ENCODE results near the gene EIF2B4. TPM values are rescaled to one million over a fixed set of nuclear protein-coding genes. Genes with fewer than 3 reads are reported as not detected.

EIF2B4 gene
- total and polyA plus RNA-seq, 2 of the 13 experiments (the other 11 are each of a cell fraction or from before 2014, with no cell fraction given) = 91.5 to 96.4 TPM

DNA sequence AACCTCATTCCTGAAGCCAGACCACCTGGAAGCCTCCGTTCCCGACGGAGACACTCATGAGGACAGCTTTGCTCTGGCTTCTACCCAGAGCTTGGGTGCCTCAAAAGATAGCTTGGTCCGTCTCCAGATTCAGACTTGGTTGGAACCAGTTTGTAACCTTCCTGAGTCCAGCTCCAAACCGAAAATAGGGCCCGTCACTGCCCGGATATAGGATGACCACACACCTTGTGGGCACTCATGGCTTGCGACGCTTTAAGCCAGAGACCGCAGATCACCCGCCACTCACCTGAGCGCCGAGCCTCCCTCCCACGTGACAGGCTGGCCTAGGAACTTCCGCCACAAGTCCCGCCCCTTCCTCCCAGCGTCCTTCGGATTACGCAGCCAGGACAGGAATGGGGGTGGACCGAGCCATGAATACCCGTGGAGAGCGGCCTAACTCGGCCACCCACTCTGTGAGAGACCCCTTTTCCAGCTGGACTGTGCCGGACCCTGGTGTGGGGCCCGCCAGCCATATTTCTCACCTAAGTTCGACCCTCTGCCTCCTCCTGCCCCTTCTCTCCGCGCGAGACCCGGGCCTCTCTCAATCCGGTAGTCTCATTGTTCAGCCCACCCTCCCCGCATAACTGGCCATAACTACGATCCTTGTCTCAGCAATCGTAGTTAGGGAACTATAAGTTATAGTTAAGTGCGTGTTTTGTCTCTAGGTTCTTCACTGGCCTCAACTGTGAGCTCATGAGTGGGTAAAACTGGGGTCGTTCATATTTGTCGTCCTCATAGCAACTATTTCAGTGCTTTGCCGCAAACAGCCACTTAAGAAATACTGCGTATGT is 47.2 kb downstream of the EIF2B4 start, which contains the start of gene MPV17 (continued):
- TF ChIP-seq YEATS4 (CRISPR knock-in tag; IDR thresholded peaks at IDR 0.05; ENCODE audit: borderline replicate concordance) (peak; percentile 95), ZNF605 (CRISPR knock-in tag; IDR thresholded peaks at IDR 0.05) (peak; percentile 98), RBM39 (IDR thresholded peaks at IDR 0.05; ENCODE audit: low read depth, low read length, poor library complexity, severe bottlenecking) (peak; percentile 93), ZFP36L2 (CRISPR knock-in tag; IDR thresholded peaks at IDR 0.05) (no peak), PPARG (CRISPR knock-in tag; conservative IDR thresholded peaks at IDR 0.05) (no peak), FOSL1 (CRISPR knock-in tag; IDR thresholded peaks at IDR 0.05; ENCODE audit: borderline replicate concordance) (peak; percentile 7; the same call in 1 of the 2 replicates), PRDM10 (CRISPR knock-in tag; IDR thresholded peaks at IDR 0.05; ENCODE audit: low read depth) (peak; percentile 94), ARNT2 (CRISPR knock-in tag; IDR thresholded peaks at IDR 0.05; ENCODE audit: low read depth) (peak; percentile 82), MAFG (CRISPR knock-in tag; IDR thresholded peaks at IDR 0.05) (no peak), ZNF20 (CRISPR knock-in tag; IDR thresholded peaks at IDR 0.05) (peak; percentile 82; the same call in 1 of the 2 replicates), PAF1 (CRISPR knock-in tag; IDR thresholded peaks at IDR 0.05) (peak; percentile 96), RAD21 (CRISPR knock-in tag; IDR thresholded peaks at IDR 0.05) (no peak; the same call in 1 of the 2 replicates), ZNF335 (CRISPR knock-in tag; IDR thresholded peaks at IDR 0.05) (peak; percentile 73; the same call in 1 of the 2 replicates), FOXO1 (CRISPR knock-in tag; IDR thresholded peaks at IDR 0.05) (peak; percentile 64)
- TF ChIP-seq, protein P1, sequence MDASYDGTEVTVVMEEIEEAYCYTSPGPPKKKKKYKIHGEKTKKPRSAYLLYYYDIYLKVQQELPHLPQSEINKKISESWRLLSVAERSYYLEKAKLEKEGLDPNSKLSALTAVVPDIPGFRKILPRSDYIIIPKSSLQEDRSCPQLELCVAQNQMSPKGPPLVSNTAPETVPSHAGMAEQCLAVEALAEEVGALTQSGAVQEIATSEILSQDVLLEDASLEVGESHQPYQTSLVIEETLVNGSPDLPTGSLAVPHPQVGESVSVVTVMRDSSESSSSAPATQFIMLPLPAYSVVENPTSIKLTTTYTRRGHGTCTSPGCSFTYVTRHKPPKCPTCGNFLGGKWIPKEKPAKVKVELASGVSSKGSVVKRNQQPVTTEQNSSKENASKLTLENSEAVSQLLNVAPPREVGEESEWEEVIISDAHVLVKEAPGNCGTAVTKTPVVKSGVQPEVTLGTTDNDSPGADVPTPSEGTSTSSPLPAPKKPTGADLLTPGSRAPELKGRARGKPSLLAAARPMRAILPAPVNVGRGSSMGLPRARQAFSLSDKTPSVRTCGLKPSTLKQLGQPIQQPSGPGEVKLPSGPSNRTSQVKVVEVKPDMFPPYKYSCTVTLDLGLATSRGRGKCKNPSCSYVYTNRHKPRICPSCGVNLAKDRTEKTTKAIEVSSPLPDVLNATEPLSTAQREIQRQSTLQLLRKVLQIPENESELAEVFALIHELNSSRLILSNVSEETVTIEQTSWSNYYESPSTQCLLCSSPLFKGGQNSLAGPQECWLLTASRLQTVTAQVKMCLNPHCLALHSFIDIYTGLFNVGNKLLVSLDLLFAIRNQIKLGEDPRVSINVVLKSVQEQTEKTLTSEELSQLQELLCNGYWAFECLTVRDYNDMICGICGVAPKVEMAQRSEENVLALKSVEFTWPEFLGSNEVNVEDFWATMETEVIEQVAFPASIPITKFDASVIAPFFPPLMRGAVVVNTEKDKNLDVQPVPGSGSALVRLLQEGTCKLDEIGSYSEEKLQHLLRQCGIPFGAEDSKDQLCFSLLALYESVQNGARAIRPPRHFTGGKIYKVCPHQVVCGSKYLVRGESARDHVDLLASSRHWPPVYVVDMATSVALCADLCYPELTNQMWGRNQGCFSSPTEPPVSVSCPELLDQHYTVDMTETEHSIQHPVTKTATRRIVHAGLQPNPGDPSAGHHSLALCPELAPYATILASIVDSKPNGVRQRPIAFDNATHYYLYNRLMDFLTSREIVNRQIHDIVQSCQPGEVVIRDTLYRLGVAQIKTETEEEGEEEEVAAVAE (CRISPR knock-in tag; IDR thresholded peaks at IDR 0.05; ENCODE audit: borderline replicate concordance) = peak; percentile 85
